Measurements from ENCODE around the gene EEPD1.
A peak's percentile ranks its signal among the peaks of the same experiment; 100 is the strongest.
"Not testable (repeated sequence)": the region's sequence is repeated elsewhere in the genome, so short reads cannot be mapped to it uniquely, and the experiment has no call there.

EEPD1 gene

DNA sequence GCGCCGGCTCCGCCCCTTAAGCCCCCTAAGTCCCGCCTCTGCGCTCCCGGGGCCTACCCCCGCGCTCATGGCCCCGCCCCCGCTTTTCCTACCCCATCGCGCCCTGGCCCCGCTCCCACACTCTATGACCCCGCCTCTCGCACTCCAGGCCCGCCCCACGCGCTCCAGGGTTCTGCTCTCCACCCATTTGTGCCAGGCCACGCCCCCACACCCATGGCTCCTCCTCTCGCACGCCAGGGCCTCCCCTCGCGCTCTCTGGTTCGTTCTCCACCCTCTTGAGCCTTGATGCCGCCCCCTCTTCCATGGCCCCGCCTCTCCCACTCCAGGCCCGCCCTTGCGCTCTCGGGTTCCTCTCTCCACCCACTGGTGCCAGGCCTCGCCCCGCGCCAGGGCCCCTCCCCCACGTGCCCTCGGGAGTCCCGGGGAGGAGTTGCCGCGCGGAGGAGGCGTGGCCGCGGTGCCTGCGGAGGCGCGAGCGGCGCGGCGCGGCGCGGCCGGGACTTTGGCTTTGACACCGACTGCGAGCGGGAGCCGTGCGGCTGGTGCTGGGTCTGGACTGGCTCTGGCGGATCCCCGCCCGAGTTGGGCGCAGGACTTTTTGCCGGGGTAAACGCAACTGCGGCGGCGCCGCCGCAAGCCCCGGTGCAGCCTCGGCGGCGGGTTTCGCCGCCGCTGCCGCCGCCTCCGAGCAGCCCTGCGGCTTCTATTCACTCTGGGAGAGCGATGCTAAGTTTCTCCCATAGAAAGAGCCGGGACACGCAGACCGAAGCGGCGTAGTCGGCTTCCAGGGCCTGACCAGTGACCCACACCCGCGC is at the start of gene EEPD1:
Gene EEPD1 (plus strand): TSS at position 499 of the 815 bp plus-strand sequence. CDS start 1,071 bp downstream, outside the sequence.
- peak; percentile 94 for FAIRE-seq

DNA sequence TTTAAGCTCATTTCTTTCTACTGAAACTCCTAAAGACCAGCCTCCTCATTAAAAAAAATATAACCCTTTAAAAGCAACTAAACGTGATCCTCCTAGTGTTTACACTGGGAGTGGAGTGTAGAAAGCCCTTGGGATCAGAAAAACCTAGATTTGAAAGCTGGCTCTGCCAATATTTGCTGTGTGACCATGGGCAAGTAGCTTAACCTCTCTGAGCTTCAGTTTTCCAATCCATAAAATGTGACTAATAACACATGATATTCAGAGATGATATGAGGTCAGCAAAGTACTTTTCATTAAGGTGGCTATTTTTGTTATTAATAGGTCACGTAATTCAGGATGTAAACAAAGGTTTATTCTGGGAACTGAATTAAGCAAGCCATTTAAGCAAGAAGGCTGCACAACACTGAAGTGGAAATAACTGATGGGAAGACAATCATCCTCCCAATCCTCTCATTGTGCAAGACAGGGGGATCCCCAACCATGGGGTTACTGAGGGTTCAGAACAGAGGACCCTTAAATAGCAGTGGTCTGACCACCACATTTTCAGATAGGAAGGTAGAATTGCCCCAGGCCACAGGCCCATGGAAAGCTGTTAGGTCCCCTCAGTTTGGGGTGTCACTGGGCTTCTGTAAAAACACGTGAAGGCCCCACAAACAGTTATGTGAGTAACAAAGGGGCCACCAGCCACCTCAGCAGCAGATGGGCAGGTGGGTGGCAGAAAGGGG is 49.1 kb upstream of the EEPD1 start:
- no peak for FAIRE-seq

DNA sequence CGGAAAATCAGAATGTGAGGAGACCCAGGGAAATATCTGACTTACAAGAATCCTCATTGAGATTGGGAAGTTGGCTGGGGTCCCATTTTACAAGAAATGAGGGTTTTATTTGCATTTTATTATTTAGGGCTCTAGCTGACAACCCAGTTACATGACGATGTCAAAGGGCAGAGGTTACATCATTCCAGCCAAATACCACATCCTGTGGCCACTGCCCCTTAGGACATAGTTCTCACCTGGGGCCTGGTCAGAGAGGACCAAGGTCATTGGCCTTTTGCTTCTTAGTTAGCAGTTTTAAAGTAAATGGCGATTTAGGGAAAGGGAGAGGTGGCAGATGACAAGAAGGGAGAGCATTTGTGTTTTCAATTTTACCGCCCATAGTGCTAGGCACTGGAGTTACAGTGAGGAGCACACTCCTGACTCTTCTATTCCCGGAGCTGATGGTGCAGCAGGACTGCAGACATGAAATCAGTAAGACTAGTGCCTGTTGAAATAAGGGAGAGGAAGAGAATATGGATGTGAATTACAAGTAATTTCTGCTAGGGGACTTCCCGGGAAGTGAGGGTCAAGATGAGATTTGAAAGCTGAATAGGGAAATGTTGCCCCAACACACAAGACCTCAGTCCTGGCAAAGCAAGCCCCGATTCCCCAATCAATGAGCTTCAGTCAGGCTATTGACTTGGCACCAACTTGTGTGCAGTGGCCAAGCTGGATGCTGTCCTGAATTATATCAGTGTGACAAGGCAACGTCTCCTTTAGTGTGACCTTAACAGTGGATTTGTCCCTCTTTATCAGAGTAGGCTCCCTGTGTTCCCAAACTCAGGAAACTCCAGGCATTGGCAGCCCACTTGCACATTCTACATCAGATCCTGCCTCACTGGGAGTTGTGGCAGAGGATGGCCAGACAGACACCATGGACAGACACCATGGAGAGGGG is 45.8 kb upstream of the EEPD1 start:
- not testable (repeated sequence) for FAIRE-seq

DNA sequence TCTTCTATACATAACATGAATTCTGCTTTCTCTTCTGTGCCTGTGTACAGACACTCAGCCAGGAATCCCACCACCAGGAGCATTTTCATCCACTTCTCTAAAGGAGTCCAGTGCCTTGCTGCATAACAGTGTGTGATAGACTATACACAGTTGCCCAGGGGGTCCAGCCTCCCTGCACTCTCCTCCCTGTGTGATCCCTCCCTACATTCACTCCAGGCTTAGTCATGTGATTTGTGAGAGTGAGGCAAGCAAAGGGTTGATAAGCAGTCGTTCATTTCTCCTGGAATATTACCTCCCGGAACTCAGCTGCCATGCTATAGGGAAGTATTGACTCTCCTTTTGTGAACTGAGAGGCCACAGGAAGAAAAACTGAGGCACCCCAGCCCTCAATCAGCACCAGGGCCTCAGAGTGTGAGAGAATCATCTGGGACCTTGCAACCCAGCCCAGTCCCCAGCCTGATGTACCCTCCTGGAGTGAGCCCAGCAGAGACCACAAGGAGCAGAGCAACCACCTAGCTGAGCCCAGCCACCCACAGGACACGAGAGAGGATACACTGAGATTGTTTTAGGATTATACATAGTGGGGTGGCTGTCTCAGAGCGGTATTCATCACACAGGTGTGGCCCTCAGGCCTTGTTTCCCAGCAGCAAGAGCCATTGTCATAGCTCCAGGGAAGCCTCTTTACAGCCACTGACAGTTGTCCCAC is 45.0 kb upstream of the EEPD1 start:
- FAIRE-seq = no peak

DNA sequence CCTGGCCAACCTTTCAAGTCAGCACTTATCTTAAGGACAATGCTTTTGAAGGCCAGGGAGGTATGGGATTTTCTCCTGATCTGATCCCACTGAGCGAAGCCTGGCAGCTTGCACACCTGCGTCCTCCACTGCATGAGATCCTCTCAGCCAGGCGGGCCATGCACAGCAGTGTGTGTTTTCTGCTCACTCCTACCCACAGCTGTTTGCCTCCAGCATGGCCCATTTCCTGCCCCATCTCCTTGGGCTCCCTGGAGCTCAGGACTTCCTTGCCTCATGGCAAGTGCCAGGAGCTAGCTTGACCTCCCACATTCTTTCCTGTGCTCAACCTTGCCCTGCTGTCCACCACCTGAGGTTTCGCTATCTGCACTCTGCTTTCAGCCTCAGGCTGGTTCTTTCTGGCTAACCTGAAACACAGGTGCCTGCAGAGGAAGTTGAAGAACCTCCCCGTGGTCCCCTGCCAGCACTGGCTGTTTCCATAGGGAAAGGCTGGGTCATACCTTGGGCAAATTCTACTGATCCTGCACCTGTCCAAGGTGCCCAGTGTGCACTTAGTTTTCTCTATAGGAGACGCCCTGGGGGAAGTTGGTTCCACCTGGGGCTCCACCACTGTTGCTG is 43.9 kb upstream of the EEPD1 start:
- no peak for FAIRE-seq

DNA sequence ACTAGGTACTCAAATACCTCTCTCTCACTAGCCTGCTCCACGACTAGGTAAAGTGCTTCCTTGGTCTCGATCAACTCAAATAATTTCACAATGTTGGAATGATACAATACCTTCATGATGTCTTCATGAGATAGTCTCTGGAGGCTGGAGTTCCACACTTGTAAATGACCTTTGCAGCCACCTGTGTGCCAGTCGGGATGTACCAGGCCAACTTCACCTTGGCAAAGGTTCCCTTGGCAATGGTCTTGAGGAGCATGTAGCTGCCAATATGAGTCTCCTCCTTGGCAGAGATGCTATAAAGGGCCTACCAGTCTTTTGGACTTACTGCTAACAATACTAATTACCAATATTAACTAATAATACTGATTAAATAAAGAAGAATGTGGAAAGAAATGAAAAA is 42.5 kb upstream of the EEPD1 start:
- no peak for FAIRE-seq

DNA sequence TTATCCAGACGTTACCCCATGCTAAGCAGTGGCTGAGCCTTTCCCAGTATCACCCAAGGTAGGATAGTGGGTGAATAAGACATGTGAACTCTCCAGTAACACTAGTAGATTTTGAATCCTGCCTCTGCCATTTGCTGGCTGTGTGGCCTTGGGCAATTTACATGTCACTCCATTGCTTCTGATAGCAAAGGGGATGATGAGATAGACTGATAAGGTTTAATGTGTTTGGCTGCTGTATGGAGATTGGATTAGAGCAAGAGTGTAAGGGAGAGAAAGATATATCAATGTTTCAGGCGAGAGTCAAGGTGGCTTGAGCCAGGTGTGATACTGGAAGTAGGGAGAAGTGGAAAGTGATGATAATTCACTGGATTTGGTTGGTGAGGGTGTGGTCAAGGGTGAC is 40.1 kb upstream of the EEPD1 start:
- FAIRE-seq = no peak

DNA sequence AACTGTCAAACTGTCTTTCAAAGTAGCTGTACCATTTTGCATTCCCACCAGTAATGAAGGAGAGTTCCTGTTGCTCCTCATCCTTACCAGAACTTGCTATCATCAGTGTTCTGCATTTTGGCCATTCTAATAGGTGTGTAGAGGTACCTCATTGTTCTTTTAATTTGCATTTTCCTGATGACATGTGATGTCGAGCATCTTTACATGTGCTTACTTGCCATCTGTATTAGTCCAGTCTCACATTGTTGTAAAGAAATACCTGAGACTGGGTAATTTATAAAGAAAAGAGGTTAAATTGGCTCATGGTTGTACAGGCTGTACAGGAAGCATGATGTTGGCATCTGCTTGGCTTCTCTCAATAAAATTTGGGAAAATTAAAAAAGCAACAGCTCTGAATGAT is 38.7 kb upstream of the EEPD1 start:
- FAIRE-seq = no peak

DNA sequence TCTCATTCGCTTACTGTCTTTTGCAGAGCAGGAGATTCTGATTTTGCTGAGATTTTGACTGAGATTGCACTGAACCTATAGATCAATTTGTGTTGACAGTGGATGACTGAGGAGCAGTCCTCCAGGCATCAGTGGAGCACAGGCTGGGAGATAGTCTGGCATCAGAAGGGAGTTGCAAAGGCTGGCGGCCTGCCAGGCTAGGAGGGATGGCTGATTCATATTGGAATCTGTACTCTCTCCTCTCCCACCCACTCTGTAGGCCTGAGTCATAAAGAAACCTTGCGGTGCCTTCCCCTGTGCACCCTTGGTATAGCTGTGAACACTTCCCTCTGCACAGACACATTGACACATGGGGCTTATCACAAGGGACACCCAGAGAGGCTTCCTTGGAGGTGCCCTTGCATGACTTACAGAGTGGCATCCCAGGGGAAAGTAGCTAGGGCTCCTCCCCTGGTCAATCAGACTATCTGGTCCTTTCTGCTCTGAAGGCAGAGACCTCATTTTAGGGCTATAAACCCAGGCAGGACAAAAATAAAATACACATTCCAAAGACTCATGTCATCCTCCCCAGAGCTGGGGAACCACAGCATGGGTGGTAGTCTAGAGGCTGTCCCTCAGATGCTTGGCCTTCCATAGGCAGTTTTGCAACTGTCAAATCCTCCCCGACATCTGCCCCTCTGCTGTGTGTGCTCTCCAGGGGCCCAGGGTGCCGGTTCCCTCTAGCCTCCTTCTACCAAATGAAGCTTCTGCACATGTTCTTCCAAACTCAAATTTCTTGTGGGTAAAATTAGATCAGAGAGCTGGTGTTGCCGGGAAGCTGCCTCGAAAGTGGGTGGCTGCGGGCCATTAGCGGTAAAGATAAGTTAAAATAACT is 37.4 kb upstream of the EEPD1 start:
- no peak for FAIRE-seq

DNA sequence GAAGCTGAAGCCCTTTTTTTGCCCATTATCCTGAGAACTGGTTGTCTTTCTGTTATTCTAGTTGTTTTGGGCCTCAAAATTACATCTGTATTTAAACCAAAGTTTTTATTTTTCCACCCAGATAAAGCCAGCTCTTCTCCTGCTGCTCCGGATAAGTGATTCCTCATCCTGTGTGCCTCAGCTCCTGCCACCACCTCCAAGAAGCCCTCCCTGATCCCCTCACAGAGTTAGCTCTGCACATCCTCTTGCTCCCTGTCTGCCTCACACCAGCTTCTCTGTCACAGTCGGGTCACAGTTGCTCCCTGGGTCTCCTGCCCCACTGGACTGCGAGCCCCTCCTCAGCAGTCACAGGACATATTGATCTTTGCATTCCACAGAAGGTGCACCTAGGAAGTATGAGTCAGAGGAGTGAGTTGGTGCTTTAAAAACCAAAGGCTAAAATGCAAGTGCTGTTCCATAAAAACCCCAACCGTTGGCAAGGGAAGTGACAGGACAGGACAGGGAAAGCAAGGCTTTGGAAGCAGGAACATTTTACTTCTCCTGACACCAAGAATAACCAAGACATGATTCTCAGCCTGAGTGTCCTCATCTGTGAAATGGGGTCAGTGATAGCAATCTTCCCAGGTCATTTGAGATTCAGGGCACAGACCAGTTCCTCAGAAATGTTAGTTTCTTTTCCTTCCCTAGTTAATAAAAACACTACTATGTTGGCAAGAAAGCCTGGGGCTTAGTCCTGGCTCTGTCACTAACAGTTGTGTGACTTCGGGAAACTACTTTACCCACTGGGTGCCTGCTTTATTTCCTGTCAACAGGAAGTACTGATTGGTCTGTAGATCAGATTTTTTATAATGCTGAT is 36.5 kb upstream of the EEPD1 start:
- FAIRE-seq = no peak

DNA sequence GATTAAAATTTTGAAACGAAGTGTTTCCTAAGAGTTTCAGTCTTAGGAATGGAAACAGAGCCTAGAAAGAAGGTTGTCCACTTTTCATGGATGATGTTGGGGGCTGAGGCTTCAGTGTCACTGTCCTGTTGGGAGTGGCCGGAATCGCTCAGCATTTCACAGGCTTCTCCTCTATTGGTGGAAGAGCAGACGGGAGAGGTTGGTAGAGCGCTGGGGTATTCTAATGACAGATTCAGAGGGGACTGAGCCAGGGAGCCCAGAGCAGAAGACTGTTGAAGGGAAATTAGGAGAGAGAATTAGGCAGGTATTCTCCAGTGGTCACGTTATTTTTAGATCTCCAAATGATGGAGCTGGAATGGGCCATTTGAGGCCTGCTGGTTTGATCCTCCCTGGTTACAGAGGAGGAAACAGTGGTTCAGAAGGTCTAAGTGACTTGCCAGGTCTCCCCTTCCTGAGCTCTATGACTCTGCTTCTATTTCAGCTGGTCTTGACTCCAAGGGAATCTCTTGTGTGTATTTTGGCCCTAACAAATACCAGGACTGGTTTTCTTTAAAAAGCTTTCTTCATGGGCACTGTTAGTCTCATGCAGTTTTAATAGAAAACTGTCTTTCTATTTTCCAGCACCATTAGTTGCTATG is 35.7 kb upstream of the EEPD1 start:
- no peak for FAIRE-seq

DNA sequence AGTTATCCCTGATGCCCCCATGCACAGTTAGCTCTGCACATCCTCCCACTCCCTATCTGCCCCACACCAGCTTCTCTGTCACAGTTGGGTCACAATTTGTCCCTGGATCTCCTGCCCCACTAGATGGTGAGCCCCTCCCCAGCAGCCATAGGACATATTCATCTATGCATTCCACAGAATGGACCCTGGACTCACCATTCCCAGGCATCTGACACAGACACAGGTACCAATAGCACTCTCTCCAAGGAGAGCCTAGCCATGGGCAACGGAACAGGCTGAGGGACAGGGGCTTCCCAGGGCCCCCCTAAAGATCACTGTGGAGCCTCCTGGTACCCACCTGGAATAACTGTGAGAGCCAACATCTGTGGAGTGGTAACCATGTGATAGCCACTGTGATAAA is 34.7 kb upstream of the EEPD1 start:
- no peak for FAIRE-seq

DNA sequence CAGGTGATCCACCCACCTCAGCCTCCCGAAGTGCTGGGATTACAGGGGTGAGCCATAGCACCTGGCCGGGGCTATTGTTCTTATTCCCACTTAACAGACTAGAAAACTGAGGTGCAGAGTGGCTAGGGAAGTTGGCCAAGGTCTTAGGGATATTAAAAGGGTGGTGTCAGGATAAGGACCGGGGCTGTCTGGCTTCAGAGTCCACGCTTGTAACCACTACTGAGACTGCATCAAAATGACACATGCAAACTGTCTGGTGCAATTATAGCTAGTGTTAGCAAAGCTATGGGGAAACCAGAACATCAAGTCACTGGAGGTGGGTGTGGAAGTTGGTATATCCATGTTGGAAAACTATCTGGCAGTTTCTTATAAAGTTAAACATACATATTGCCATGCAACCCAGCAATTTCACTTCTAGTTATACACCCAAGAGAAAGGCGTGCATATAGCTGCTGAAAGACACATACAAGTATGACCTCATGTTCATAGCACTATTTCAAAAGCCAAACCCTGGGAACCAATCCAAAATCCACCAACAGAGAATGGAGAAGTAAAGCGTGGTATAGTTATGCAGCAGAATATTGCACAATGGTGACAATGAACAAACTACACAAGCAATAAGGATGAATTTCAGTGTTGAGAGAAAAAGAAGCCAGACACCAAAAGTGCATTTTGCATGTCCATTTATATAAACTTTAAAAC is 33.9 kb upstream of the EEPD1 start:
- FAIRE-seq = no peak

DNA sequence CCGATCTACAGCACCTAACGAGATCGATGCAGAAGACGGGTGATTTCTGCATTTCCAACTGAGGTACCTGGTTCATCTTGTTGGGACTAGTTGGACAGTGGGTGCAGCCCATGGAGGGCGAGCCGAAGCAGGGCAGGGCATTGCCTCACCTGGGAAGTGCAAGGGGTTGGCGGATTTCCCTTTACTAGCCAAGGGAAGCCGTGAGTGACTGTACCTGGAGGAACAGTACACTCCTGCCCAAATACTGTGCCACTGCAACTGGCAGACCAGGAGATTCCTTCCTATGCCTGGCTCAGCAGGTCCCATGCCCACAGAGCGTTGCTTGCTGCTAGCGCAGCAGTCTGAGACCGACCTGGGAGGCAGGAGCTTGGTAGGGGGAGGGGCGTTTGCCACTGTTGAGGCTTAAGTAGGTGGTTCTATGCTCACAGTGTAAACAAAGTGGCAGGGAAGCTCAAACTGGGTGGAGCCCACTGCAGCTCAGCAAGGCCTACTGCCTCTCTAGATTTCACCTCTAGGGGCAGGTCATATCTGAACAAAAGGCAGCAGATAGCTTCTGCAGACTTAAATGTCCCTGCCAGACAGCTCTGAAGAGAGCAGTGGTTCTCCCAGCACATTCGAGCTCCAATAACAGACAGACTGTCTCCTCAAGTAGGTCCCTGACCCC is 32.9 kb upstream of the EEPD1 start:
- FAIRE-seq = not testable (repeated sequence)

DNA sequence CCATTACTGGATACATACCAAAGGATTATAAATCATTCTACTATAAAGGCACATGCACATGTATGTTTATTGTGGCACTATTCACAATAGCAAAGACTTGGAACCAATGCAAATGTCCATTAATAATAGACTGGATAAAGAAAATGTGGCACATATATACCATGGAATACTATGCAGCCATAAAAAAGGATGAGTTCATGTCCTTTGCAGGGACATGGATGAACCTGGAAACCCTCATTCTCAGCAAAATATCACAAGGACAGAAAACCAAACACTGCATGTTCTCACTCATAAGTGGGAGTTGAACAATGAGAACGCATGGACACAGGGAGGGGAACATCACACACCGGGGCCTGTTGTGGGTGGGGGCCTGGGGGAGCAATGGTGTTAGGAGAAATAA is 27.4 kb upstream of the EEPD1 start:
- FAIRE-seq = not testable (repeated sequence)

DNA sequence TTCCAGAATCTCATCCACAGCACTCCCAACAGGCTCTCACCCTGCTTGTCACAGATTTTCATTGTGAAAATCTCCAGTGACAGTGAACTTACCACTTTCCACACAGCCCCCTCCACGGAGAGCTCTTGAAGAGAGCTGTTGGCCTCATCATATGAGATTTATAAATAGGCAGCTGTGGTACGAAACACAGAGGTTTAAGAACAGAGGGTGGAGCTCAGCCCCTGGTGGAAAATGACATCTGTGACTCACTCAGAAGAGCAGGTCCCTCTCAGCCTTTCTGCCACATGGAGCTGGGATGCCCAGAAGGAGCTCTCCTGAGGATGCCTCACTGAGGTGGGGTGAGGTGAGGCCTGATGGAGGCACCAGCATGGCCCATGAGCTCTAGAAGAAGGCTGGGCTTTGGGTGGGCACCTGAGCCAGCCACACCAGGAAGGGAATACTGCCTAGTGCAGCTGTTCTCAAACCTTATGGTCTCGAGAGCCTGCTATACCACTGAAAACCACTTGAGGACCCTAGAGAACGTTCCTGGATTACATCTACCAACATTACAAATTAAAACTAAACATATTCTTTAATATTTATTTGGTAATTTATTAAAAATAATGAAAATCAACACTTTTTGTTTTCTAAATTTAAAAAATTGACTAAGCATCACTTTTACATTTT is 25.8 kb upstream of the EEPD1 start:
- FAIRE-seq = no peak

DNA sequence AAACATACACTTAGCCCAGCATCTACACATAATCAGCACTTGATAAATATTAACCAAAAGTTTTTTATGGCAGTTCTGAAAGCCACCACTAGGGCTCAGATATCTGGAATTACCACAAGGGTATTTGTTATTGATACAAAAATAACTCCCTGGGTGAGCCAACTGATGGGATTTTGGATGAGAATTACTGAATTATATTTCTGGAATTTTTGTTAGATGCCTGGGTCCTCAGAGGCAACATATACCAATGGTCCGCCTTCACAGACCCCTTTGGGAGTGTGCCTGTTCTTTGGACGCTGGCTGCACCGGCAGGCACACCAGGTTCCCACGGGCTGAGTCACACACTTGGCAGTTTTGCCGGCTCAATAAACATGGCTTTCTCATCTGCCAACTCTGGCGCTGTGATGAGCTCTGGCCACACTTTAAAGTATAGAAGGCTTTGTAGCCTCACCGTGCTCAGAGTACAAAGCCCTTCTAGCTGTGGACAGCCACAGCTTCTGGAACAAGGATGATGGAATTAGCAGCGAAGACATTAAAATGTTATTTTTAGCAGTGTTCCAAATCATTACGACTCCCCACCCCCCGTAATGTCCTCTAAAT is 24.5 kb upstream of the EEPD1 start:
- FAIRE-seq = no peak
